ENCODE data around the gene ADARB1. TPM values are rescaled to one million over a fixed set of nuclear protein-coding genes. Genes with fewer than 3 reads are reported as not detected.

ADARB1 gene
- total and polyA plus RNA-seq, 12 donors, result 7.2 to 21.6 (median 16.1) TPM

GRCh38 chr21:45040157-45040711 lies 34.1 kb upstream of the ADARB1 start:
- 86 to 98% (median 94%) methylated on average over 4 to 9 of the region's 9 CpGs for WGBS, 4 donors
- DNase-seq, result no peak
- H3K27me3 ChIP-seq, result no peaks in the 10 kb centered on the region
- no peak for TF ChIP-seq CTCF (IDR thresholded peaks at IDR 0.05)
- no peak for TF ChIP-seq POLR2A (IDR thresholded peaks at IDR 0.05)
- no peak overlapping the region for H3K4me3 ChIP-seq
- H3K36me3 ChIP-seq (replicated peaks in 1 of 2), result no peaks in the 10 kb centered on the region
- peaks cover 0 to 29% of the 10 kb centered on the region in 2 donors for H3K4me1 ChIP-seq (replicated peaks in 1 of 2)
- peak overlapping the region in 4 of 5 donors; percentile 19 to 83 (median 66) for H3K27ac ChIP-seq
- peaks cover 0 to 4% (median 0%) of the 10 kb centered on the region in 3 donors for H3K9me3 ChIP-seq (replicated peaks in 1 of 3)
- intact Hi-C loops (cut with DNase I), result no loop called here

GRCh38 chr21:45040739-45041138 lies 33.6 kb upstream of the ADARB1 start:
- peak overlapping the region in 4 of 5 donors; percentile 19 to 83 (median 66) for H3K27ac ChIP-seq

GRCh38 chr21:45041351-45041805 lies 33.0 kb upstream of the ADARB1 start:
- TF ChIP-seq POLR2A (IDR thresholded peaks at IDR 0.05), result peak in 1 of 2 donors; percentile 29
- no peak for TF ChIP-seq CTCF (IDR thresholded peaks at IDR 0.05)
- WGBS, 4 donors, result 38 to 59% (median 48%) methylated on average over 16 of the region's 16 CpGs
- H3K9me3 ChIP-seq (replicated peaks in 1 of 3), result peaks cover 0 to 4% (median 0%) of the 10 kb centered on the region in 3 donors
- no peaks in the 10 kb centered on the region for H3K27me3 ChIP-seq
- no peak overlapping the region for H3K4me3 ChIP-seq
- intact Hi-C loops (cut with DNase I), result no loop called here
- no peaks in the 10 kb centered on the region for H3K36me3 ChIP-seq (replicated peaks in 1 of 2)
- DNase-seq, result peak in 6 of 7 donors; percentile 69 to 86 (median 78)
- peak overlapping the region in 3 of 5 donors; percentile 57 to 83 (median 74) for H3K27ac ChIP-seq
- H3K4me1 ChIP-seq (replicated peaks in 1 of 2), result peaks cover 0 to 29% of the 10 kb centered on the region in 2 donors

More at GRCh38 chr21:45040739-45041138, 33.6 kb upstream of the ADARB1 start:
- intact Hi-C loops (cut with DNase I), result no loop called here
- no peak for TF ChIP-seq POLR2A (IDR thresholded peaks at IDR 0.05)
- TF ChIP-seq CTCF (IDR thresholded peaks at IDR 0.05), result no peak
- Histone ChIP-seq H3K36me3 (replicated peaks in 1 of 2) (no peaks in the 10 kb centered on the region), H3K4me1 (replicated peaks in 1 of 2) (peaks cover 0 to 29% of the 10 kb centered on the region in 2 donors), H3K27me3 (no peaks in the 10 kb centered on the region), H3K9me3 (replicated peaks in 1 of 3) (peaks cover 0 to 4% (median 0%) of the 10 kb centered on the region in 3 donors), H3K4me3 (no peak overlapping the region)
- 81 to 90% (median 89%) methylated on average over 11 to 15 of the region's 15 CpGs for WGBS, 4 donors
- DNase-seq, result no peak

GRCh38 chr21:45041984-45042663 lies 32.3 kb upstream of the ADARB1 start:
- Histone ChIP-seq H3K27me3 (no peaks in the 10 kb centered on the region), H3K4me1 (replicated peaks in 1 of 2) (peaks cover 0 to 29% of the 10 kb centered on the region in 2 donors), H3K36me3 (replicated peaks in 1 of 2) (no peaks in the 10 kb centered on the region), H3K27ac (peak overlapping the region in 2 of 5 donors; percentile 74 to 83), H3K4me3 (no peak overlapping the region), H3K9me3 (replicated peaks in 1 of 3) (no peaks in the 10 kb centered on the region)
- intact Hi-C loops (cut with DNase I), result no loop called here
- no peak for DNase-seq
- TF ChIP-seq POLR2A (IDR thresholded peaks at IDR 0.05) (no peak), CTCF (IDR thresholded peaks at IDR 0.05) (no peak)
- WGBS, 4 donors, result 78 to 84% (median 82%) methylated on average over 7 of the region's 7 CpGs
